Measurements from ENCODE around the gene AKAP13. TPM values are rescaled to one million over a fixed set of nuclear protein-coding genes. Genes with fewer than 3 reads are reported as not detected.

AKAP13 gene
- total RNA-seq, 1 experiment from 2014 or later, result 47.3 TPM

GRCh38 chr15:85403745-85404144 is 23.3 kb downstream of the AKAP13 start:
- Histone ChIP-seq H3K4me1 (ENCODE audit: insufficient read depth, low read length) (no peaks in the 10 kb centered on the region; the same call in 1 of the 2 replicates), H3K56ac (ENCODE audit: insufficient read length, low read depth, low read length) (no peak overlapping the region), H3K9me3 (ENCODE audit: control insufficient read depth, low read depth, low read length) (no peaks in the 10 kb centered on the region), H3K14ac (ENCODE audit: insufficient read depth, low read length) (no peak overlapping the region), H2BK20ac (ENCODE audit: low read depth, low read length, poor library complexity, severe bottlenecking) (no peak overlapping the region), H3K27me3 (ENCODE audit: insufficient read depth, low read length) (no peaks in the 10 kb centered on the region), H2BK15ac (ENCODE audit: low read depth, low read length) (no peak overlapping the region), H2BK12ac (ENCODE audit: insufficient read length, low read depth, low read length) (no peak overlapping the region), H3K23ac (ENCODE audit: insufficient read length, low read depth, low read length) (no peak overlapping the region), H3K23me2 (ENCODE audit: insufficient read length, low read depth, low read length, poor library complexity, severe bottlenecking) (no peaks in the 10 kb centered on the region), H2AFZ (ENCODE audit: low read length) (no peak overlapping the region), H3K27ac (ENCODE audit: insufficient read length, low read depth, low read length) (no peak overlapping the region), H3K79me1 (ENCODE audit: insufficient read depth, low read depth, low read length, poor library complexity, severe bottlenecking) (peaks cover 6% of the 10 kb centered on the region), H2BK5ac (ENCODE audit: insufficient read length, low read length) (no peak overlapping the region), H3K9ac (ENCODE audit: extremely low read depth, insufficient read length, low read length) (no peak overlapping the region), H3K4ac (ENCODE audit: low read depth, low read length) (no peak overlapping the region), H3K4me2 (ENCODE audit: insufficient read depth, insufficient read length, low read length) (no peak overlapping the region), H2AK5ac (ENCODE audit: insufficient read length, low read length) (no peak overlapping the region), H4K91ac (ENCODE audit: insufficient read length, low read depth, low read length) (no peak overlapping the region), H3K79me2 (ENCODE audit: insufficient read depth, low read length) (peaks cover 14% of the 10 kb centered on the region; the same call in 1 of the 2 replicates), H3T11ph (ENCODE audit: low read length) (no peak overlapping the region), H2BK120ac (ENCODE audit: low read depth, low read length, poor library complexity, severe bottlenecking) (no peak overlapping the region), H3K18ac (ENCODE audit: insufficient read length, low read depth, low read length) (no peak overlapping the region), H4K5ac (ENCODE audit: insufficient read length, low read depth, low read length) (no peak overlapping the region), H4K8ac (replicated peaks; ENCODE audit: insufficient read length, low read depth, low read length) (no peak overlapping the region), H4K20me1 (ENCODE audit: control insufficient read depth, insufficient read depth, insufficient read length) (no peaks in the 10 kb centered on the region)
- Mint-ChIP-seq H3K27me3 (ENCODE audit: low read depth) (no peaks in the 10 kb centered on the region), H3K4me3 (no peak overlapping the region), H3K36me3 (ENCODE audit: insufficient read depth in 1 of 3, low read depth in 3 of 3) (no peaks in the 10 kb centered on the region), H3K27ac (peak overlapping the region in 2 of 3 experiments; percentile 25 to 81; a peak in 3 of 7 replicates), H3K9me3 (no peaks in the 10 kb centered on the region), H3K4me1 (peaks cover 43 to 44% of the 10 kb centered on the region in 2 experiments)
- WGBS (ENCODE audit: extremely low coverage, insufficient read length, low lambda C conversion rate), result no CpG with 5 or more reads among the region's 5 CpGs
- no peak for TF ChIP-seq CTCF (conservative IDR thresholded peaks at IDR 0.05)
- DNase-seq, result no peak
